H1 (cell line): ENCODE results near the gene CERS3. TPM values are rescaled to one million over a fixed set of nuclear protein-coding genes. Genes with fewer than 3 reads are reported as not detected.

Experiments used
- CTCF ChIA-PET: fragments of 300-600 bp; sonication (Branson Sonifier 250); formaldehyde crosslinking; loops from one replicate; lab custom pipeline; 2021; ENCODE audit not compliant: partially characterized antibody; lab: Charles Lee
- POLR2A ChIA-PET: fragments of 300-600 bp; sonication (Branson Sonifier 250); formaldehyde crosslinking; loops from one replicate; lab custom pipeline; 2021; ENCODE audit warnings: inconsistent platforms; ENCODE audit not compliant: partially characterized antibody; lab: Charles Lee
- DNase-seq, 2 experiments: peaks; one replicate each; pipeline versions ENCODE4 v3.0.0 to v3.0.0-alpha.2; 2010 to 2022; ENCODE audit warnings: low spot score in 2 of 2, low read depth in 1 of 2, mixed read lengths in 1 of 2
- FAIRE-seq: peaks from 2 replicates; lab custom pipeline; 2011; peaks lifted over from hg19 to GRCh38; lab: Jason Lieb, UNC
- H2AFZ ChIP-seq: 2 replicates; pipeline ENCODE4 v1.8.1; 2012; ENCODE audit warnings: low read length, inconsistent platforms
- H2AK5ac ChIP-seq: 2 replicates; pipeline ENCODE4 v1.6.1; 2013; ENCODE audit warnings: low read depth, low read length
- H2BK120ac ChIP-seq: replicated peaks from 2 replicates; pipeline ENCODE3; 2013; ENCODE audit warnings: low read depth, low read length, inconsistent platforms
- H2BK12ac ChIP-seq: 2 replicates; pipeline ENCODE4 v1.6.1; 2013; ENCODE audit warnings: low read depth, low read length
- H2BK15ac ChIP-seq: 2 replicates; pipeline ENCODE4 v1.6.1; 2013; ENCODE audit warnings: low read length
- H2BK20ac ChIP-seq: 2 replicates; pipeline ENCODE4 v1.6.1; 2013; ENCODE audit warnings: low read length
- H2BK5ac ChIP-seq: 2 replicates; pipeline ENCODE4 v1.6.1; 2013; ENCODE audit warnings: low read depth, low read length
- H3K14ac ChIP-seq: 2 replicates; pipeline ENCODE4 v1.6.1; 2013; ENCODE audit warnings: inconsistent platforms; ENCODE audit not compliant: insufficient read length
- H3K18ac ChIP-seq: 2 replicates; pipeline ENCODE4 v1.6.1; 2013; ENCODE audit warnings: low read length; ENCODE audit errors: extremely low read depth
- H3K23ac ChIP-seq: 2 replicates; pipeline ENCODE4 v1.6.1; 2013; ENCODE audit warnings: inconsistent platforms; ENCODE audit not compliant: insufficient read length
- H3K23me2 ChIP-seq: 2 replicates; pipeline ENCODE4 v1.6.1; 2013; ENCODE audit warnings: low read depth, low read length
- H3K27ac ChIP-seq: 2 replicates; pipeline ENCODE4 v1.6.1; 2011; ENCODE audit warnings: low read depth, low read length, inconsistent platforms
- H3K27me3 ChIP-seq, 4 experiments: replicated peaks in 1 of 4; 1 replicate in 1 of 4; 2 replicates in 3 of 4; pipeline versions ENCODE4 v1.6.1 to v1.8.1; 2011 to 2013; ENCODE audit warnings: low read length in 3 of 4, mild to moderate bottlenecking in 3 of 4, inconsistent platforms in 2 of 4, mixed read lengths in 2 of 4, moderate library complexity in 1 of 4; ENCODE audit not compliant: control insufficient read depth in 3 of 4, insufficient read depth in 3 of 4; ENCODE audit errors: extremely low read depth in 1 of 4
- H3K36me3 ChIP-seq, 4 experiments: 2 replicates each; pipeline versions ENCODE4 v1.6.1 to v1.8.1; 2011 to 2013; ENCODE audit warnings: mild to moderate bottlenecking in 4 of 4, low read length in 3 of 4, moderate library complexity in 2 of 4, control low read depth in 1 of 4, inconsistent platforms in 1 of 4; ENCODE audit not compliant: insufficient read depth in 4 of 4, control insufficient read depth in 2 of 4
- H3K4ac ChIP-seq: replicated peaks from 2 replicates; pipeline ENCODE3; 2013; ENCODE audit warnings: low read length, low read depth, mixed read lengths, inconsistent platforms; ENCODE audit not compliant: insufficient read length
- H3K4me1 ChIP-seq, 4 experiments: replicated peaks in 1 of 4; 1 replicate in 1 of 4; 2 replicates in 3 of 4; pipeline versions ENCODE4 v1.6.1 to v1.8.1; 2011 to 2013; ENCODE audit warnings: low read length in 3 of 4, inconsistent platforms in 2 of 4, mixed read lengths in 1 of 4; ENCODE audit not compliant: insufficient read depth in 4 of 4, control insufficient read depth in 3 of 4
- H3K4me2 ChIP-seq, 2 experiments: 2 replicates each; pipeline versions ENCODE4 v1.6.1 to v1.8.1; 2011 to 2013; ENCODE audit warnings: low read depth in 2 of 2, low read length in 2 of 2, control low read depth in 1 of 2, inconsistent platforms in 1 of 2, mild to moderate bottlenecking in 1 of 2; ENCODE audit not compliant: insufficient read depth in 1 of 2
- H3K4me3 ChIP-seq, 4 experiments: fragments of 200-600, 300-600 bp in 1 of 4; sonication (generic), shearing (Covaris generic), sonication (Bioruptor Twin) in 1 of 4; 2 replicates each; pipeline versions ENCODE4 v1.5.1 to v1.8.1; 2011 to 2016; ENCODE audit warnings: low read length in 4 of 4, low read depth in 3 of 4, control low read depth in 2 of 4, inconsistent platforms in 2 of 4, mild to moderate bottlenecking in 2 of 4, mixed read lengths in 1 of 4, moderate library complexity in 1 of 4; ENCODE audit not compliant: insufficient read depth in 2 of 4; ENCODE audit errors: extremely low read depth in 1 of 4
- H3K56ac ChIP-seq: replicated peaks from 2 replicates; pipeline ENCODE3; 2013; ENCODE audit warnings: low read depth, mild to moderate bottlenecking, mixed read lengths, low read length, inconsistent platforms; ENCODE audit not compliant: insufficient read length
- H3K79me1 ChIP-seq: 2 replicates; pipeline ENCODE4 v1.6.1; 2013; ENCODE audit warnings: low read depth, low read length, control low read depth
- H3K79me2 ChIP-seq, 2 experiments: 2 replicates each; pipeline versions ENCODE4 v1.6.1 to v1.8.1; 2012 to 2013; ENCODE audit warnings: low read length in 2 of 2, mild to moderate bottlenecking in 2 of 2, inconsistent platforms in 1 of 2; ENCODE audit not compliant: insufficient read depth in 2 of 2, control insufficient read depth in 1 of 2
- H3K9ac ChIP-seq, 4 experiments: replicated peaks in 1 of 4; 1 replicate in 1 of 4; 2 replicates in 3 of 4; pipeline versions ENCODE4 v1.6.1 to v1.8.1; 2011 to 2013; ENCODE audit warnings: low read depth in 3 of 4, low read length in 3 of 4, control low read depth in 2 of 4, mild to moderate bottlenecking in 2 of 4, moderate library complexity in 2 of 4, inconsistent platforms in 1 of 4; ENCODE audit errors: extremely low read depth in 1 of 4
- H3K9me3 ChIP-seq, 2 experiments: 2 replicates each; pipeline versions ENCODE4 v1.6.1 to v1.8.1; 2012 to 2013; ENCODE audit warnings: mild to moderate bottlenecking in 2 of 2, moderate library complexity in 2 of 2, control low read depth in 1 of 2, inconsistent platforms in 1 of 2, low read depth in 1 of 2, low read length in 1 of 2, mixed read lengths in 1 of 2; ENCODE audit not compliant: insufficient read depth in 2 of 2
- H4K20me1 ChIP-seq, 2 experiments: replicated peaks in 1 of 2; 2 replicates each; pipeline versions ENCODE3 to v1.8.1; 2011 to 2013; ENCODE audit warnings: inconsistent platforms in 2 of 2, low read length in 2 of 2, mild to moderate bottlenecking in 1 of 2; ENCODE audit not compliant: insufficient read depth in 2 of 2, control insufficient read depth in 1 of 2
- H4K5ac ChIP-seq: 2 replicates; pipeline ENCODE4 v1.6.1; 2013; ENCODE audit warnings: low read length, low read depth, mixed read lengths, inconsistent platforms; ENCODE audit not compliant: insufficient read length
- H4K8ac ChIP-seq: 2 replicates; pipeline ENCODE4 v1.8.0; 2013; ENCODE audit warnings: mild to moderate bottlenecking, moderate library complexity, low read length, inconsistent platforms; ENCODE audit not compliant: insufficient read depth; ENCODE audit errors: extremely low read depth
- H4K91ac ChIP-seq: replicated peaks from 2 replicates; pipeline ENCODE3; 2013; ENCODE audit warnings: low read length, mixed read lengths, inconsistent platforms; ENCODE audit not compliant: insufficient read length
- EP300 ChIP-seq, 2 experiments: IDR thresholded peaks; 1 replicate in 1 of 2; 2 replicates in 1 of 2; pipeline ENCODE4 v1.6.1; 2011 to 2012; ENCODE audit warnings: low read depth in 2 of 2, low read length in 2 of 2, mild to moderate bottlenecking in 2 of 2, borderline replicate concordance in 1 of 2, inconsistent platforms in 1 of 2, moderate library complexity in 1 of 2
- WGBS, 2 experiments: shearing (Covaris generic) in 1 of 2; methylation state at CpG; one replicate each; pipeline versions ENCODE4 v1.1.6 to v1.1.7; 2013 to 2015; ENCODE audit warnings: low lambda C conversion rate in 2 of 2, mixed read lengths in 2 of 2, inconsistent platforms in 1 of 2, low coverage in 1 of 2, missing lambda C conversion rate in 1 of 2; ENCODE audit not compliant: insufficient replicate concordance in 2 of 2, insufficient coverage in 1 of 2, insufficient read length in 1 of 2; ENCODE audit errors: extremely low coverage in 1 of 2, missing lambda C conversion rate in 1 of 2; 5-methylcytosine and 5-hydroxymethylcytosine counted together
- polyA plus RNA-seq, 7 experiments: library from polyadenylated mRNA; depleted of rRNA in 3 of 7; stranded (reverse) in 5 of 7; unstranded in 2 of 7; fragments of >200 nt in 5 of 7; fragments of 200-250 nt in 2 of 7; gene quantifications; 1 replicate in 5 of 7; 2 replicates in 1 of 7; 4 replicates in 1 of 7; pipeline versions ENCODE4 v1.2.1 to v1.2.3, GENCODE V29; 2011 to 2013; ENCODE audit warnings: missing spikeins in 2 of 7, mixed read lengths in 2 of 7
- total RNA-seq: library from RNA; stranded (reverse); fragmentation: NEBNext Ultra II Directional; extraction: Animal tissue kit (Norgen Biotek cat#: 25700); gene quantifications from 2 replicates; pipeline ENCODE4 v1.2.1, GENCODE V29; 2021
- TF ChIP-seq, protein P1 (sequence below): IDR thresholded peaks from 2 replicates; pipeline ENCODE4 v1.6.1; 2012; ENCODE audit warnings: inconsistent platforms

CERS3 gene
- total and polyA plus RNA-seq, 2 of the 8 experiments (the other 6 are each of a cell fraction or from before 2014, with no cell fraction given): 0.62 TPM; not detected in 1

DNA sequence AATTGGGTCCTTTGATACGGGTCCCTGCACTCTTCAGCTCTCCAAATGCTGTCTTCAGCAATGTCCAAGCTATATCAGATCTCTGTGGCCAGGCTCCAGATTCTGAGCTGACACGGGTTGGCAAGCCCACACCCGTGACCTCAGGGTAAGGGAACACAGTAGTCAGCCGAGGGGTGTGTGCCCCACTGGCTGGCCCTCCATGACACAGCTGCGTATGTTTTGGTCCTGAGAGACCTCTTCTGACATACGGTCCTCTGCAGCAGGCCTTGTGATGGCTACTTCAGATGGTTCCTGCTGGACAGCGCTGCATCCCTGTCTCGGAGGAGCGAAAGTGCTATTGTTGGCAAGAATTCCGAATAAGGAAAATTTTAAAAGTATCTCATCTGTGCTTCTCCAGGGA is 101.8 kb downstream of the CERS3 start:
- 90% methylated on average over 10 of the region's 10 CpGs; no CpG with 5 or more reads in 1 of the 2 experiments for WGBS, 2 experiments
- Histone ChIP-seq H3K23ac (no peak overlapping the region), H4K5ac (no peak overlapping the region), H4K8ac (no peak overlapping the region), H3K4me2 (no peak overlapping the region), H3K4me1 (no peaks in the 10 kb centered on the region), H3K14ac (no peak overlapping the region), H3K4ac (no peak overlapping the region), H3K9ac (no peak overlapping the region), H3K79me2 (no peaks in the 10 kb centered on the region), H2BK12ac (no peak overlapping the region), H4K91ac (no peak overlapping the region), H3K18ac (no peak overlapping the region), H3K27ac (no peak overlapping the region), H3K23me2 (no peaks in the 10 kb centered on the region), H2BK15ac (no peak overlapping the region), H3K36me3 (no peaks in the 10 kb centered on the region), H2AK5ac (no peak overlapping the region), H3K79me1 (no peaks in the 10 kb centered on the region), H3K27me3 (no peaks in the 10 kb centered on the region), H3K4me3 (no peak overlapping the region), H2BK5ac (no peak overlapping the region), H3K9me3 (peaks cover 29 to 59% of the 10 kb centered on the region in 2 experiments), H4K20me1 (no peaks in the 10 kb centered on the region), H2BK20ac (no peak overlapping the region), H2AFZ (no peak overlapping the region), H3K56ac (no peak overlapping the region), H2BK120ac (no peak overlapping the region)
- TF ChIP-seq EP300 (IDR thresholded peaks at IDR 0.05; ENCODE audit: borderline replicate concordance in 1 of 2, low read depth in 2 of 2, low read length in 2 of 2): no peak
- TF ChIP-seq, protein P1, sequence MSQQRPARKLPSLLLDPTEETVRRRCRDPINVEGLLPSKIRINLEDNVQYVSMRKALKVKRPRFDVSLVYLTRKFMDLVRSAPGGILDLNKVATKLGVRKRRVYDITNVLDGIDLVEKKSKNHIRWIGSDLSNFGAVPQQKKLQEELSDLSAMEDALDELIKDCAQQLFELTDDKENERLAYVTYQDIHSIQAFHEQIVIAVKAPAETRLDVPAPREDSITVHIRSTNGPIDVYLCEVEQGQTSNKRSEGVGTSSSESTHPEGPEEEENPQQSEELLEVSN: no peak
- ChIA-PET CTCF (interaction anchor here (1.2 kb wide), 1 partner anchor 77 kb away, joined by 5 read pairs; no protein-coding TSS in a partner anchor), POLR2A (no interaction called here)
- FAIRE-seq (no peak), DNase-seq (no peak)
